Subcutaneous adipose tissue (tissue), 4 donors: Measurements from ENCODE around the gene SV2A. TPM values are rescaled to one million over a fixed set of nuclear protein-coding genes. Genes with fewer than 3 reads are reported as not detected.

Experiments used
- CTCF ChIP-seq: fragments of 450-650 bp; IDR thresholded peaks from one replicate; pipeline ENCODE4 v1.5.1; 2016; ENCODE audit warnings: low read depth, mild to moderate bottlenecking, control low read depth, antibody characterized with exemption, moderate library complexity
- total RNA-seq, 4 donors: library from RNA; depleted of rRNA; stranded (reverse); fragments of >200 nt; gene quantifications; one replicate each; pipeline ENCODE4 v1.1.0, GENCODE V29; 2016

Gene SV2A
- total RNA-seq, 4 donors from 2014 or later, result 0.19 to 0.51 (median 0.22) TPM; not detected in 1

- TF ChIP-seq CTCF, result no peak
Observed at GRCh38 chr1:149916193-149916897, 1.3 kb downstream of the SV2A start.

- TF ChIP-seq CTCF, result no peak
Observed at GRCh38 chr1:149915429-149916192, 2.0 kb downstream of the SV2A start.

GRCh38 chr1:149914545-149914944 lies 3.1 kb downstream of the SV2A start:
- no peak for TF ChIP-seq CTCF

GRCh38 chr1:149906570-149907075 lies 11.0 kb downstream of the SV2A start:
- no peak for TF ChIP-seq CTCF

- TF ChIP-seq CTCF, result no peak
Observed at GRCh38 chr1:149903836-149904491, 13.7 kb downstream of the SV2A start.

GRCh38 chr1:149899460-149900284 lies 18.0 kb downstream of the SV2A start, which contains the start of gene BOLA1:
Gene BOLA1, plus strand, starts transcription at chr1:149899568. Its CDS starts 492 bp downstream, at chr1:149900060.
- no peak for TF ChIP-seq CTCF
